Measurements from ENCODE around the gene OR2H2.

The OR2H2 gene

GRCh38 chr6:29584821-29585220 is at the start of gene OR2H2:
TSS of gene OR2H2 (plus strand) at chr6:29585121. CDS start at chr6:29587945, 2,824 bp downstream.
- Mint-ChIP-seq H3K4me1 (no peaks in the 10 kb centered on the region), H3K9me3 (no peaks in the 10 kb centered on the region), H3K27ac (no peak within 1 kb of the TSS), H3K27me3 (peaks cover 49% of the 10 kb centered on the region), H3K4me3 (no peak within 1 kb of the TSS)
- DNase-seq = no peak
- no peak for ATAC-seq

GRCh38 chr6:29537714-29538403 is 47.1 kb upstream of the OR2H2 start:
- Mint-ChIP-seq H3K27me3 (peaks cover 38% of the 10 kb centered on the region), H3K27ac (no peak overlapping the region)
- no peak for DNase-seq

GRCh38 chr6:29547573-29547972 is 37.3 kb upstream of the OR2H2 start:
- H3K27ac Mint-ChIP-seq = no peak overlapping the region
- H3K4me1 Mint-ChIP-seq = peaks cover 10% of the 10 kb centered on the region
- no peak for DNase-seq
- peaks cover 45% of the 10 kb centered on the region for H3K27me3 Mint-ChIP-seq
- no peak overlapping the region for H3K4me3 Mint-ChIP-seq
- peaks cover 0 to 6% of the 10 kb centered on the region in 2 donors for H3K9me3 Mint-ChIP-seq
- ATAC-seq = peak; percentile 53

More at GRCh38 chr6:29537714-29538403, 47.1 kb upstream of the OR2H2 start:
- ATAC-seq = no peak
- H3K4me1 Mint-ChIP-seq = no peaks in the 10 kb centered on the region
- H3K9me3 Mint-ChIP-seq = no peaks in the 10 kb centered on the region
- no peak overlapping the region for H3K4me3 Mint-ChIP-seq

- DNase-seq = peak; percentile 23 to 31
- Mint-ChIP-seq H3K9me3 (peaks cover 0 to 9% of the 10 kb centered on the region in 2 donors), H3K4me1 (peaks cover 16% of the 10 kb centered on the region), H3K27ac (no peak overlapping the region), H3K4me3 (peak overlapping the region; percentile 76 to 88), H3K27me3 (peaks cover 73% of the 10 kb centered on the region)
- ATAC-seq = peak; percentile 86
Observed at GRCh38 chr6:29552512-29553051, 32.3 kb upstream of the OR2H2 start.

- peaks cover 16% of the 10 kb centered on the region for H3K4me1 Mint-ChIP-seq
- peak overlapping the region in 1 of 2 donors; percentile 85 for H3K27ac Mint-ChIP-seq
- DNase-seq = peak; percentile 33 to 38
- H3K4me3 Mint-ChIP-seq = peak overlapping the region; percentile 76 to 88
- H3K27me3 Mint-ChIP-seq = peaks cover 64% of the 10 kb centered on the region
- peak; percentile 69 for ATAC-seq
- peaks cover 0 to 3% of the 10 kb centered on the region in 2 donors for H3K9me3 Mint-ChIP-seq
Observed at GRCh38 chr6:29553268-29554057, 31.5 kb upstream of the OR2H2 start.

- Mint-ChIP-seq H3K9me3 (peaks cover 0 to 3% of the 10 kb centered on the region in 2 donors), H3K4me1 (peaks cover 22% of the 10 kb centered on the region), H3K4me3 (no peak overlapping the region), H3K27ac (no peak overlapping the region), H3K27me3 (peaks cover 58% of the 10 kb centered on the region)
- no peak for DNase-seq
- ATAC-seq = no peak
Observed at GRCh38 chr6:29554764-29555163, 30.2 kb upstream of the OR2H2 start.

GRCh38 chr6:29557320-29557719 is 27.6 kb upstream of the OR2H2 start:
- Mint-ChIP-seq H3K27me3 (peaks cover 69% of the 10 kb centered on the region), H3K9me3 (peaks cover 6 to 10% of the 10 kb centered on the region in 2 donors), H3K27ac (no peak overlapping the region), H3K4me3 (no peak overlapping the region), H3K4me1 (peaks cover 42% of the 10 kb centered on the region)
- no peak for DNase-seq
- no peak for ATAC-seq

- ATAC-seq = no peak
- Mint-ChIP-seq H3K4me1 (peaks cover 44% of the 10 kb centered on the region), H3K27ac (no peak overlapping the region), H3K9me3 (peaks cover 6 to 10% of the 10 kb centered on the region in 2 donors), H3K4me3 (no peak overlapping the region), H3K27me3 (peaks cover 73% of the 10 kb centered on the region)
- DNase-seq = no peak
Observed at GRCh38 chr6:29558439-29559079, 26.4 kb upstream of the OR2H2 start.

GRCh38 chr6:29559524-29560287 is 25.2 kb upstream of the OR2H2 start, which contains the start of gene UBD:
TSS of gene UBD (minus strand) at chr6:29559732. CDS start at chr6:29559701, 31 bp downstream.
- peak within 1 kb of the TSS; percentile 7 to 52 for H3K4me3 Mint-ChIP-seq

GRCh38 chr6:29561091-29561490 is 23.8 kb upstream of the OR2H2 start:
- Mint-ChIP-seq H3K27me3 (peaks cover 56% of the 10 kb centered on the region), H3K4me3 (peak overlapping the region; percentile 50 to 63), H3K4me1 (peaks cover 41% of the 10 kb centered on the region), H3K9me3 (peaks cover 6% of the 10 kb centered on the region in 2 donors), H3K27ac (peak overlapping the region in 1 of 2 donors; percentile 5)
- ATAC-seq (no peak), DNase-seq (no peak)

More at GRCh38 chr6:29559524-29560287, 25.2 kb upstream of the OR2H2 start, which contains the start of gene UBD:
- ATAC-seq (no peak), DNase-seq (no peak)
- Mint-ChIP-seq H3K4me1 (peaks cover 41% of the 10 kb centered on the region), H3K27me3 (peaks cover 63% of the 10 kb centered on the region), H3K9me3 (peaks cover 6 to 7% of the 10 kb centered on the region in 2 donors), H3K27ac (no peak within 1 kb of the TSS)

- Mint-ChIP-seq H3K27me3 (peaks cover 53% of the 10 kb centered on the region), H3K9me3 (peaks cover 6% of the 10 kb centered on the region in 2 donors), H3K27ac (peak overlapping the region in 1 of 2 donors; percentile 5), H3K4me3 (peak overlapping the region in 1 of 2 donors; percentile 16), H3K4me1 (peaks cover 41% of the 10 kb centered on the region)
- ATAC-seq (no peak), DNase-seq (no peak)
Observed at GRCh38 chr6:29561606-29562181, 23.2 kb upstream of the OR2H2 start.

GRCh38 chr6:29563435-29563965 is 21.4 kb upstream of the OR2H2 start:
- Mint-ChIP-seq H3K4me1 (peaks cover 41% of the 10 kb centered on the region), H3K27me3 (peaks cover 68% of the 10 kb centered on the region), H3K4me3 (no peak overlapping the region), H3K27ac (peak overlapping the region; percentile 15 to 36), H3K9me3 (peaks cover 6% of the 10 kb centered on the region in 2 donors)
- DNase-seq = no peak
- no peak for ATAC-seq

- H3K27me3 Mint-ChIP-seq = peaks cover 63% of the 10 kb centered on the region
- H3K4me1 Mint-ChIP-seq = peaks cover 34% of the 10 kb centered on the region
- ATAC-seq = no peak
- no peak for DNase-seq
- no peak overlapping the region for H3K27ac Mint-ChIP-seq
- H3K4me3 Mint-ChIP-seq = no peak overlapping the region
- H3K9me3 Mint-ChIP-seq = peaks cover 6% of the 10 kb centered on the region in 2 donors
Observed at GRCh38 chr6:29564875-29565274, 20.0 kb upstream of the OR2H2 start.

GRCh38 chr6:29566856-29567255 is 18.1 kb upstream of the OR2H2 start:
- no peak for ATAC-seq
- Mint-ChIP-seq H3K9me3 (peaks cover under 1 to 2% of the 10 kb centered on the region in 2 donors), H3K27ac (no peak overlapping the region)

More at GRCh38 chr6:29566856-29567255, 18.1 kb upstream of the OR2H2 start:
- no peak for DNase-seq
- peaks cover 54% of the 10 kb centered on the region for H3K27me3 Mint-ChIP-seq
- H3K4me1 Mint-ChIP-seq = peaks cover 18% of the 10 kb centered on the region
- H3K4me3 Mint-ChIP-seq = no peak overlapping the region
